Brain pericyte (primary cell): ENCODE measurements around the gene AMBP.

Source experiments
- DNase-seq: peaks from one replicate; pipeline ENCODE4 v3.0.0-alpha.2; 2012; ENCODE audit warnings: low read depth, low spot score

Gene AMBP

DNA sequence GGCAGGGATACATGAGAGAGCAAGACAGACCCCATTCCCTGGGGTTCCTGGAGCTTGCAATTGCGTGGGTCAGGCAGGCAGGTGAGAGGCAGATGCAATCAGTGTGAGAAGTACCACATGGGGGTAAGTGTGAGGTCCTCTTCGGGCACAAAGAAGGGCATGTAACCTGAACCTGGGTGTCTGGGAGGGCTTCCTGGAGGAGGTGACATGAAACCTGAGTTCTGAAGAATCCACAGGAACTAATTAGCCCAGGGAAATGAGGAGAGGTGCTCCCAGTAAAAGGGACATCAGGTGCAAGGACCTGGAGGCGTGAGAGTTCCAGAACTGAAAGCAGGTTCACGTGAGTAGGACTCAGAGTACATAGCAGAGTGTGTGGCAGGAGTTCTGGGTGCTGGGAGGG lies 2.5 kb downstream of the AMBP start:
- no peak for DNase-seq

GRCh38 chr9:114072184-114073140 lies 5.6 kb downstream of the AMBP start:
- no peak for DNase-seq

GRCh38 chr9:114071197-114071795 lies 6.8 kb downstream of the AMBP start:
- no peak for DNase-seq

- DNase-seq, result no peak
These were observed 7.7 kb downstream of the AMBP start for GRCh38 chr9:114070188-114071103.

DNA sequence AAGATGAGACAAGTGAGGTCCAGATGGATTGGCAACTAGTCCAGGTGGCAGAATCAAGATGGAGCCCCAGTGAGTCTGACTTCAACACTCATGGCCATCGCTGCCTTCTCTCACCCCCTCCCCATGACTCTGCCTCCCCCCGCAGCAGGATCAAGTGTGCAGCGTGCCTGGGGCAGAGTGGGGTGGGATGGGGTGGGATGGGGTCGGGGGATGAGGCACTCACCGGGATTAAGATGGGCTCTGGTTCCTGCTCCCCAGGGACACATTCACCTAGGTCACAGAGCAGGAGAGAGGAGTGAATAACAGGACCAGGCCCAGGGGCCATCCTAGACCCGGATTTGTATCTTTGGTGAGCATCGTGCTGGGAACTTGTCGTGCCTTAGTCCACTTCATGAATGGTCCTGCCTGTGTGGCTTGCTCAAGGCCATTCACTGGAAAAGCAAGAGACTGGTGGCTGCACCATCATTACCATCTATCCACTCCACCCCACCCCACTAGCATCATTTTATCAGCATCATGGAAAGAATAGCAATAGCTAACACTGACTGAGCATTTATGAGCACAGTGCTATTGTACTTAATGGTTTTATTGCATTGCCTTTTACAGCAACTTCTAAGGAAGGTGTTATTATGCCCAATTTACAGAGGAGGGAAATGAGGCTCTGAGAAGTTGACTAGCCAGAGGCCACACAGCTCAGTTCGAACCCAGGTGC lies 8.5 kb downstream of the AMBP start:
- DNase-seq, result no peak

GRCh38 chr9:114065304-114065703 lies 12.8 kb downstream of the AMBP start:
- no peak for DNase-seq

GRCh38 chr9:114061830-114062474 lies 16.1 kb downstream of the AMBP start:
- no peak for DNase-seq

GRCh38 chr9:114061292-114061691 lies 16.8 kb downstream of the AMBP start:
- no peak for DNase-seq

GRCh38 chr9:114060711-114061110 lies 17.4 kb downstream of the AMBP start:
- no peak for DNase-seq

DNA sequence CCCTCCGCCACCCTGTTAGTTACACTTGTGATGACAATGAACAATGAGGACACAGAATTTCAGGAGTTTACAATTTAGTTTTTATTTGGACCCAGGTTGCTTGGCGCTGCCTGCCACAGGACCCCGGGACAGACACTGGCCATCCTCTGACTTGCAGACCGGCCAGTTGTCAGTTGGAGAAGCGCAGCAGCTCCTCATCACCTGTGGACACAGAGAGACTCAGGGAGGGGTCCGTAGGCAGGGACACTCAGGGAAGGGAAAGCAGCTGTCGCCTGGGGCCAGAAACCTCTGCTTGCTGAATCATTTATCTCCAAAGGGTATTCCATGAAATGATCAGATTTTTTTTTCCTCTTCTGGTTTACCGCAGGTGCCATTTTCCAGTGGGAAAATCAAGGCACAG lies 18.0 kb downstream of the AMBP start:
- DNase-seq, result no peak

DNA sequence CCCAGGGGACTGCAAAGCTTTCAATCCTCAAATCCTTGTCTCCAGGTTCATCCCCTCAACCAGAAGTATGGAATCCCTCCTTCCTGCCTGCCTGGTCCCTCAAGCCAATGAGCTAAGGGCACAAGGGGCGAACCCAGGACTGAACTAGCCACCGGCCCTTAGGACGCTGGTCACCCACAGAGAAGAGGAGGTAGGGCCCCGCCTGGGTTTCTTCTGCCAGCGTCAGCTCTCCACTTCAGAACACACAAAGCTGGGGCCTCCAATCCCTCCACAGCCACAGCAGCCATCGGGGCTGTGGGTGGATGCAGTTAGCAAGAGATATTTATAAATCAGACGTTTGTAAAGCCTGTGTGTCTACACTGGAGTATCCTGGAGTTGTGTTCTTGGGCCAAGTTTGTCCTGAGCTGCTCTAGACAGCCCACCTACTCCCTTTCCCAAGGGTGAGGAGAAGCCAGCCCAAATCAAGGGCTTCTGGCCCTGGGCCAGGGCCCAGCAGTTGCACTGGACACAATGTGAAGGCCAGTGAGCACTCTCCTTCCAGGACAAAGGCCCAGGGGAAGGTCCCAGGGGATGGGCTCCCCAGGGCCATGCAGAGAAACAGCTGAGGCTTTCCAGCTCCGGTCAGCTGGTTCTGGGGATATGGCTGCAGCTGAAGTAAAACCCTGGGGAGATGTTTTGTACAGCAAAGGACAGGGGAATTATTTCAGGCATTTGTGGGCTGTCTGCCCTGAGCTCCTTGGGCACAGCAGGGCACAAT lies 18.9 kb downstream of the AMBP start:
- DNase-seq, result no peak

DNA sequence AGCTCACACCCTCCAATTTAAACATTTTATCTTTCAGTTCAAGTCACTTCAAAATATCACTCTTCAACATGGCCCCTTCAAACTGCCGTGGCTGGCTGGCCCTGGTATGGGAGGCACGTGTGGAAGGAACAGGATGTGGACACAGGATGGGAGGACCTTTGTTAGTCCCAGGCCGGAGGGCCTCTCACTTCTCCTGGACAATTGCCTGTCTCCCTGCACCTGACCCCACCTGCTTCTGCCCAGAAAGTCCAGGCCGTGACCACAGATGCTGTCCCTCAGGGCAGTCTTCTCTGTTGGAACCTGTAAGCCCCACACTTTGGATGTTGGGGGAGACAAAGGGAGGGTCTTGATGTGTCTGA lies 19.4 kb downstream of the AMBP start:
- no peak for DNase-seq

GRCh38 chr9:114057161-114057885 lies 20.8 kb downstream of the AMBP start:
- no peak for DNase-seq

DNA sequence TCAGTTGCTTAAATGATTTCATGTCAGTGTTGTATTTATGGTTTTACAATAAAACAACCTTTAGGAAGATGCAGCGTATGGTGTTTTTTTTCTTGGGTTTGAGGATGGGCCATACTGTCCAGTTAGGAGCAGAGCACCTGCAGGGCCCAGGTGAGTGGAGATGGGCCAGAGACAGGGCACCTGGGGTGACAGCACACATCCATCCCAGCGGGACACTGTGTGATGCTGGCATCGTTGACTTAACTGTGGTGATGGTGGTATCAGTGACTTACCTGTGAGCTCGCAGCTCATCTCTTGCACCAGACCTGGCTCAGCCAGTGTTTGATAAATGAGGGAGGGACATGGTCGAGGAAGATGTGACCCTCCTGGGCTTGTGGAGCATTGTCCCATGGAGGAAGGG lies 21.6 kb downstream of the AMBP start:
- no peak for DNase-seq

- DNase-seq, result no peak
These were observed 22.2 kb downstream of the AMBP start for GRCh38 chr9:114055894-114056293.

DNA sequence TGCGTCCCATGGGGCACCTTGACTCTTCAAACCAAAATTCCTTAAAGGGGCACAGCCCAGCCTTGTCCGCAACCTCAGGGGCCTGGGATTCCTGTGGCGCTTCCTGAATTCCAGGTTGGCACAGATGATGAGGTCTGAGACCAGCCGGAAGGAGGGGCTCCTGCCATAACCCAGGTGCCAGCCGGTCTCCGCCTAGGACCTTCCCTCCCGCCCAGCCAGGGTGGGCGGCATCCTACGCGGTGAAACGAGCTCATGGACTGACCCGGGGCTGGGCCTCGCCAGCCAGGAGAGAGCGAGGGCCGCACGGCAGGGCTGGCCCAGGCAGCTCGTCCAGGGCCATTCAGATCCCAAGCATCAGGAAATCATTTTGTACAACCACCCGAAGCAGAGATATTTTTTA lies 23.0 kb downstream of the AMBP start:
- no peak for DNase-seq

GRCh38 chr9:114054191-114054690 lies 23.9 kb downstream of the AMBP start:
- DNase-seq, result no peak

DNA sequence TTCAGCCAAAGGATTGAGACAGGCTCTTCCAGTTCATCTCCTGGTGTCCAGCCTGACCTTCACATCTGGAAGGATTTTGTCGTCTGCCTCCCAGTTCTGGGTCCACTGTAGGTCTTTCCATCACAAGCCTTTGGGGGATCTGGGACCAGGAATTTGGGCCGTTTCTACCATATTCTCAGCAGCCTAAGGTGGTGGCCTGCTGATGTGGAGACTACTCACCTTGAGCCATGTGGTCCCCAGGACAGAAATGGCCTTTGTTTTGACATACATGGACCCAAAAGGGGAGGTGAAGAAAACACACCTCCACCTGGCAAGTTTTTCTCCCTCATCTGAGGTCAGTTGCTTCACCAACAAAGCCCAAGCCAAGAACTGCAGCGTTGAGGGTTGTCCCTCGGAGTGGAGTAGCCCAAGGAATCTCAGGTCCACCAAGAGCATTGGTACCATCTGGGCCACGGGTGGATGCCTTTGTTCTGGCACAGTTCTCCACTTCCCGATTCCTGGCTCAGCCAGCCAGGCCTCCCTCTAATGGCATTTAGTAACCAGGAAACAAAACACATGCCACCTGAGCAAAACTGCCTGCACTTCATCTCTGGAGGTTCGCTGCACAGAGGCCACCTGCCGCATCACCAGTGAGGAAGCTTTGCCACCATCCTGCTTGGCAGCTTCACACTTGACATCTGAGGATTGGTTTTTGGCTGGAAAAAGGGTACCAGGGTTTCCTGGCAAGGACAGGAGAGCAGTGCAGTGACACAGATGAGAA lies 24.7 kb downstream of the AMBP start:
- no peak for DNase-seq

DNA sequence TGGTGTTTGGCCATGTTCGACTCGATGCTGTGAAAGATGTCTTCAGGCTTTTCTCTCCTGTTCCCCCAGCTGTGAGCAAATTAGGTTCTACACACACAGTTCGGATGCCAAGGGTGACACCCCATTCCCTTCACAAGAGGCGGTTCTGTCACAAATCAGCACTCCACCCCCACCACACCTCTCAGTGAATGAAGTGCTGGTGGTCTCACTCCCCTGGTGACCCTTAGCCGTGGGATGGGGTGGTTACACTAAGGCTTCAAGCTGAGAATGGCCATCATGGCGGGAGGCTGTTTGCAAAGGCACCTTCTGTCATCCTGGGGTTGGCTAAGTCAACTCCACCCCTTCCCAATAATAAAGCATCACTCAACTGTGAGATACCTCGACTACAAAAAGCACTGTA lies 26.4 kb downstream of the AMBP start:
- DNase-seq, result no peak
